Cardiac septum (tissue), 1 donor: Measurements from ENCODE around the gene DNAJC5G. TPM values are rescaled to one million over a fixed set of nuclear protein-coding genes. Genes with fewer than 3 reads are reported as not detected.
"Not testable (repeated sequence)": the region's sequence is repeated elsewhere in the genome, so short reads cannot be mapped to it uniquely, and the experiment has no call there.

Experiments used
- DNase-seq: peaks from one replicate; pipeline ENCODE4 v3.0.0-alpha.2; 2020; ENCODE audit warnings: low spot score
- intact Hi-C: fragments of 100-400 bp; cut with DNase I; formaldehyde crosslinking; loops from one replicate; pipeline ENCODE4 v1.14.0; 2022
- total RNA-seq: library from RNA; stranded (reverse); fragmentation: NEBNext Ultra II Directional; extraction: Animal tissue kit (Norgen Biotek cat#: 25700); gene quantifications from one replicate; pipeline ENCODE4 v1.2.1, GENCODE V29; 2021
- donor health status: DM: no; HTN: no; CAD: no.

DNAJC5G gene
- total RNA-seq, 1 donor from 2014 or later: 1.6 TPM

DNA sequence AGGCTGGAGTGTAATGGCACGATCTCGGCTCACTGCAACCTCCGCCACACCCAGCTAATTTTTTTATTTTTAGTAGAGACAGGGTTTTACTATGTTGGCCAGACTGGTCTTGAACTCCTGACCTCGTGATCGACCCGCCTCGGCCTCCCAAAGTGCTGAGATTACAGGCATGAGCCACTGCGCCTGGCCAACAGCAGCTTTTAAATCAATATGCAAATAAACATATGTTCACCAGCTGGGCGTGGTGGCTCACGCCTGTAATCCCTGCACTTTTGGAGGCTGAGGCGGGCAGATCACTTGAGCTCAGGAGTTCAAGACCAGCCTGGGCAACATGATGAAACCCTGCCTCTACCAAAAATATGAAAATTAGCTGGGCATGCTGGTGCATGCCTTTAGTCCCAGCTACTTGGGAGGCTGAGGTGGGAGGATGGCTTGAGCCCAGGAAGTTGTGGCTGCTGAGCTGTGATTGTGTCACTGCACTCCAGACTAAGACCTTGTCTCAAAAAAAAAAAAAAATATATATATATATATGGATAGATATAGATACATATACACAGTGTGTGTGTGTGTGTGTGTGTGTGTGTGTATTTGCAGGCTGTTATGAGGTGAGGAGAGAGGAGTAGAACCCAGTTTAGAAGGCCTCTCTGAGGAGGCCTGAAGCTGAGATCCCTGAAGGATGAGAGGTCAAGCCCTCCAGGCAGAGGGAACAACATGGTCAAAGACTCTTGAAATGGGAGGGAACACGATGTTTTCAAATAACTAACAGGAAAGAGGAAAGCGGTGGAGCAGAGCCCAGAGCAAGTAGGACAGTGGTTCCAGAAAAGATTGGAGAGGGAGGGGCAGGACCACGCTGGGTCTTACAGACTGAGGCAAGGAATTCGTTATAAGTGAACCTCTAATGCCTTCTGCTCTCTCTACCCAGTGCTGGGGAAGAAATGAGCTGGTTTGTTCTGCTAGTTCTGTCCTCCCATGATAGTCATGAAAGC lies 2.4 kb upstream of the DNAJC5G start:
- intact Hi-C loops: loop anchor here (10.0 kb wide), 1 partner anchor 298 kb away; the partner anchor contains the start of gene MAPRE3
- DNase-seq: not testable (repeated sequence)

DNA sequence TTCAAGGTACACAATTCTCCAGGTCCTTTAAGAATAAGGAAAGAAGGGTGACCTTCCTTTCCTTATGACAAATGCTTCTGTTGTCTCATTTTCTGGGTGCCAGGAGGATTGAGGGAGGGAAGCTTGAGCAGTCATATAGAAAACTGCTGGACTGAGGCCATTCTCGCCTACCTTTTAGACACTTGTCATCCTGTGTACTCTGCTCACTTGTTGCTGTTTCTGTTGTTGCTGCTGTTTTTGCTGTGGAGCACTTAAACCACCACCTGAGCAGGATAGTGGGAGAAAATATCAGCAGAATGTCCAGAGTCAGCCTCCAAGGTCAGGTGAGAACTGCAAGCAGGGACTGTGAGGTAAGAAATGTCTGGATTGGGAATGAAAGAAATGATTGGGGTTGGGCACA lies 2.8 kb downstream of the DNAJC5G start:
- DNase-seq: no peak
- intact Hi-C loops: loop anchor here (10.0 kb wide), 1 partner anchor 303 kb away; the partner anchor contains the start of gene MAPRE3

DNA sequence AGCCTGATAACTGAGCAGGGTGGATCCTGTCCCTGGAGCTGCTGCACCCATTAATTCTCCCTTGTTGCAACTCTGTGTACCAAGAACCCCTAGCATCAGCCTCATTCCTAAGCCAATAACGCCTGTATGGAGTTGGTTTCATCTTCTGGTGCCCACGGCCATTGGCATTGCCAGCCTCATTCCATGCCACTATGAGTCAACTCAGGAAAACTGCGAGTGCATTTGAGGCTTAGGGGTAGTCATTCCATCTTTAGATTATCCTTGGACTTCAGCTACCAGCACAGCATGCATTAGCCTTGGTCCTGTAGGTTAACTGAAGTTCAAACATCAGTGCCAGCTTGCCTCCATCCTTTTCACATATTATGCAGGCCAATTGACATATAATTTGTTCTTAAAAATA lies 5.6 kb downstream of the DNAJC5G start:
- no peak for DNase-seq
- intact Hi-C loops: loop anchor here (2.0 to 5.0 kb wide), 2 partner anchors 30 to 184 kb away; no protein-coding TSS in a partner anchor

DNA sequence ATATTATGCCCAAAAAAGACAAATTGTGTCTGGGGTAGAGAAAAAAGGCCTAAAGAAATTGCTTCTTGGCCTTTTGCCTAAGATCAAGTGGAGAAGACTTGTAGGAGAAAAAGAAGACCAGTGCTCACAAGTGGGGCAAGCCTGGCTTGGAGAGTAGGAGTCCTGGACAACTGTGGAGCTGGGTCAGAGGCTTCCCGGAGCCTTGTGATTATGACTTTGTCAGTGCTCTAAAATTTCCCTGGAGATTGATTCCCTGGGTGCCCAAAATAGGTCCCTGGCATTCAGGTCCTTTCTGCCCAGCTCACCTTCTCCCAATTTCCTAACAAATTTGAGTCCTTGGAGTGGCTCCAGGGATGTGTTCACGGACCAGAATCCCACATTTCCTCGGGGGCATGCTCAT lies 6.2 kb downstream of the DNAJC5G start:
- no peak for DNase-seq
- intact Hi-C loops: loop anchor here (2.0 to 5.0 kb wide), 2 partner anchors 31 to 184 kb away; no protein-coding TSS in a partner anchor

DNA sequence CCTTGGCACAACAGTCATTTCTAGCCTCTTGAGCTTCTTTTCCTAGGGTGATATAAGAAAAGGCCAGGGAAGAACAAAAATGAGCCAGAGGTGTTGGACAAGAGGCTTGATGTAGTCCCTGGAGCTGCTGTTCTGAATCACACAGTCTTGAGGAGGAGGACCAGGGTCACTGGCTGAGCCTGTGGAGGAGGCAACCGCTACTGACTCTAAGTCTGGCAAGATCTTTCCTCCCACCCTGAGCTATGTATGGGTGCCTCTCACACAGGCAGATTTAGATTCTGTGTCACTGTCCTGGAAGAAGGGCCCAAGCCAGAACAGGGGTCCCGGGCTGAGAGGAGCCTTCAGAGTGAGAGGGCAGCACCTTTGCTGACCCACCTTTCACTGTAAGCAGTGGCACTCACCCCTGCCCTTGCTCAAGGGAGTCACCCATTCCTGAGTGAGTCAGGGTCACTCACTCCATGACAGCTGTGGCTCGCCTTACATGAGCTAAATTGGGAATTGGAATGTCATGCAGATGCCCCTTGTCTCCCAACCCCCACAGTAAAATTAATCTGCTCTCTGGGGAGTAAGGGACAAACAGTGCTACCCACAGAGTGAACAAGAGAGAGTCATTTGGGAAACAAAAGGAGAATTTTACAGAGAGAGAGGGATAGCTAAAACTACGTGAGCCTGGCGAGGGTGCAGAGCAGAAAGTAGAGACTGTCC lies 6.8 kb downstream of the DNAJC5G start, which contains the start of gene TRIM54:
TSS of gene TRIM54 (plus strand) at position 575 of the 705 bp plus-strand sequence. CDS start 303 bp downstream, outside the sequence.
- DNase-seq: no peak
- intact Hi-C loops: loop anchor here (2.0 to 5.0 kb wide), 2 partner anchors 31 to 185 kb away; no protein-coding TSS in a partner anchor

DNA sequence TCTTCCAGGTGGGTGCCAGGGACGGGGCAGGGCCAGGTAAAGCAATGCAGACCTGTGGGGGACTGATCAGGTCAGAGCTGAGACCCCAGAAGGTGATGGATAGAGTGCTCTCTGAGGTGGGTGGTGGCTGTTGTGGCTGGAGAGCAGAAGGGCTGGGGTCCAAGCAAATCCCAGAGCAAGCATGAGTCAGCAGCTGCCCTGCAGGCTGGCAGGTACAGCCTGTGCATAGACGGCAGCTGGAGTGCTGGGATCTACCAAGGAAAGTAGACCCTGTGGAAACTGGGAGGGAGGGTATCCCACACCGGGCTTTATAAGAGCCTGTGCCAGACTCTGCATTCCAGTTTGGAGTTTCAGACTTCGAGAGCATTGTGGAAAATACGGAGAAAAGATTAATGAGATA lies 7.7 kb downstream of the DNAJC5G start:
- no peak for DNase-seq
- intact Hi-C loops: loop anchor here (5.0 kb wide), 1 partner anchor 186 kb away; no protein-coding TSS in a partner anchor

DNA sequence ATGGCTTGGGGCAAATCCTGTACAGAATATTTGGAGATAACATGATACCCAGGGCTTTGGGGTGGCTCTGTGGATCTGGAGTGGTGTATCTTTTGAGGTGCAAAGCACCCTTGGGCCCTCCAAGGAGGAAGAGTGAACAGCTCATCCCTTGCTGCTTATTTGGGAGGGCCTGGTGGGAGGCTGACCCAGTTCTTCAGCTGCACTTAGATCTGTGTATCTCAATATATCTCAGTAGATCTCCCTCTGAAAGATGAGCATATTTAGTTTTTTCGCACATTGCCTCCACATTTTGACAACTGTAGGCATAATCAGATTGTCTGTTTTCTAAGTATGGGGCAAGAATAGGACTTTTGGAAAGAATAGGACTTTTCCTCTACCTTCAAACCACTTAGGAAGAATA lies 9.8 kb downstream of the DNAJC5G start:
- intact Hi-C loops: loop anchor here (5.0 kb wide), 1 partner anchor 188 kb away; no protein-coding TSS in a partner anchor
- no peak for DNase-seq

DNA sequence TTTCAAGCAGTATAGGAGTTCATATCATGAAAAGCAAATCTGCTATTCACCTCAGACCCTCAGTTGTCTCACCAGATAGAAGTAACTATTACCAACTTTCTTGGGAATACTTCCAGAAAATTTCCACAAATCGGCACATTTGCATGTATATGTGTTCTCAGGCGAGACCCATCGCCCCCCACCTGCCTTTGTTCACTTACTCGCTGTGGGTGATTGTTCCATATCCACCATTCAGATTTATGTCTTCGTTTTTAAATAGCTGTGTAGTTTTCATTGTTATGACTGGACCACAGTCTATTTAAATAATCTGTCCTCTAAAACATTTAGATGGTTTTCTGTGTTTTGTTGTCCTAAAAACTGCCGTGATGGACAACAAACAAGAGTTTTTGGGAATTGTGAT lies 10.2 kb downstream of the DNAJC5G start:
- intact Hi-C loops: no loop called here
- no peak for DNase-seq

DNA sequence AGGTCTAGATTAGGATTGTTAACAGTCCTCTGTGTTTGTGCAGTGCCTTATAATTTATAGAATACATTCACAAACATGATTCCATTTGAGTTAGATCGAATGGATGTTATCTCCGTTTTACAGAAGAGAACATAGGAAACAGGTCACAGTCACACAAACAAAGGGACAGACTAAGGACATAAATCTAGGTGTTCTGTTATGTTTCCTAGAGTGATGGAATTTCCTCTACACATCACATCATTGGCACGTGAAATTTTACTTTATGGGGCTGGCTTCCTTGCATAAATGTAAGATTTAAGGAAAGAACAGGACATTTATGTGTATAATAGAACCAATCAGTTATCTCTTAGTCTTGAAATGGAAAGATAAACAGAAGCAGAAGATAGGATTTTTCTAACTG lies 13.4 kb downstream of the DNAJC5G start:
- DNase-seq: no peak
- intact Hi-C loops: no loop called here

DNA sequence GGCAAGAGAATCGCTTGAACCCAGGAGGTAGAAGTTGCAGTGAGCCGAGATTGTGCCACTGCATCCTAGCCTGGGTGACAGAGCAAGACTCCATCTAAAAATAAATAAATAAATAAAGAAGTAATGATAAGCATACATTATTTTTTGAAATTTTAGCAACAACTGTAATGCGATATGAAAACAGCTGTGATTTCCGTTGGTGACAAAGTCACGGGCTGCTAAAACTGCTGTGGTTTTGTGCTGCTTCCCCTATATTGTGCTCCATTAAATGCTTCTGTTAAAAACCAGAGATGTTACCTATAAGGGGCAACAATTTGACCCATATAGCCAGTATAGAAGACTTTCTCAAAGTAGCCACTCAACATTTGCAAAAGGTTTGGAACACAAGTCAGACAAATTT lies 15.3 kb downstream of the DNAJC5G start:
- no peak for DNase-seq
- intact Hi-C loops: no loop called here

DNA sequence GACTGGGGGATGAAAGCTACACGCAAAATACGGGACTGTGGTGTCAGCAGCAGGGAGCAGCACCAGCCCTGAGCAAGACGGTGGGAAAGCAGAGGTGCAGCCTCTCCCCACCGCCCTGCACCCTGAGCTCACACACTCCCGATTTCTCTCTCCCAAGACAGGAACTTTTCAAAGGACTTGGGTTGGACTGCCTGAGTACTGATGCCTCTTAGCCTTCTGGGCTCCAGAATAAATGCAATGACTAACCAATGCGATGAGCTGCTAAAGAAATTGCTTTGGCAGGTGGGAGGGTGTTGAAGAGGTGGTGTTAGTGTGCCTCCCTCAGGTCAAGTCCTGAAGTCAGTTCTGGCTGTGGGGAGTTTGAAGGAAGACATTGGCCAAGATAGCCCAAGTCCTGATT lies 16.6 kb downstream of the DNAJC5G start:
- intact Hi-C loops: no loop called here
- DNase-seq: no peak

DNA sequence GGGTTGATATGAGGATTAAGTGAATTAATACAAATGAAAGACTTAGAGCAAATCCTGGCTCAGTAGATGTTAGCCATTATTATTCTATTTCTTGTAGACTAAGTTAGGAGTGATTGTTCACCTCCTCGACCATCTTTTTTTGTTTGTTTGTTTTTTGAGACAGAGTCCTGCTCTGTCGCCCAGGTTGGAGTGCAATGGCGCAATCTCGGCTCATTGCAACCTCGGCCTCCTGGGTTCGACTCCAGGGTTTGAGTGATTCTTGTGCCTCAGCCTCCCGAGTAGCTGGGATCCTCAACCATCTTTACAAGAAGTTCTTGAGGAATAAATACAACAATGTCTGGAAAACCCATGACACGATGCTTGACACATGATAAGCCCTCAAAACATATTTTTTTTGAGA lies 19.7 kb downstream of the DNAJC5G start:
- intact Hi-C loops: no loop called here
- no peak for DNase-seq

DNA sequence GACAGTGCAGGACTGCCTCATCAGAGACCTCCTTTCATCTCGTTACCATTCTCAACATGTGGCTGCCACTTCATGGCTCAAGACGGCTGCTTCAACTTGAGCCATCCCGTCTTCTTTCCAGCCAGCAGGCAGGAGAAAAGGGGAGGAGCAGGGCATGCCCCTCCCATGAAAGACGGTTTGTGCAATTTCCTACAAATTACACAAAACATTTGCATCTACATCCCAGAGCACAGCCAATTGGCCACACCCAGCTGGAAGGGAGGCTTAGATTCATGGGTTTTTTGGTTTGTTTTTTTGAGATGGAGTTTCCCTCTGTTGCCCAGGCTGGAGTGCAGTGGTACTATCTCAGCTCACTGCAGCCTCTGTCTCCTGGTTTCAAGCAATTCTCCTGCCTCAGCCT lies 21.2 kb downstream of the DNAJC5G start:
- intact Hi-C loops: no loop called here
- no peak for DNase-seq

DNA sequence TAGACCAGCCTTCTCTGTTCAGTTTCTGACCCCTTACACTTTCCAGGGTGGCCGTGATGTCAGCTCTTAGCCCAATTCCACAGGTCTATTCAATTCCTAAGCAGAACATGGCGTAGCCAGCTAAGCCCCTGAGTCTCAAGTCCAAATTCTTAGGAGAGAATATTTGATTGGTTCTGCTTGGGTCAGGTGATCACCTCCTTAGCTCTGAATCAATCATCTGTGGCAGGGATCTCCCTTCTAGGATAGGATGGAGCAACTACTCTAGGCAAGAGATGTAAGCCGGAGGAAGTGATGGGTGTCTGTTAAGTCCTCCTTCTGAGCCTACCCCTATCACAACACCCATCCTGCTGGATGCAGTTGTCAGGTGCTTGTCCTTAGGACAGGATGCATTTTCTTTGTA lies 22.0 kb downstream of the DNAJC5G start:
- intact Hi-C loops: no loop called here
- no peak for DNase-seq

DNA sequence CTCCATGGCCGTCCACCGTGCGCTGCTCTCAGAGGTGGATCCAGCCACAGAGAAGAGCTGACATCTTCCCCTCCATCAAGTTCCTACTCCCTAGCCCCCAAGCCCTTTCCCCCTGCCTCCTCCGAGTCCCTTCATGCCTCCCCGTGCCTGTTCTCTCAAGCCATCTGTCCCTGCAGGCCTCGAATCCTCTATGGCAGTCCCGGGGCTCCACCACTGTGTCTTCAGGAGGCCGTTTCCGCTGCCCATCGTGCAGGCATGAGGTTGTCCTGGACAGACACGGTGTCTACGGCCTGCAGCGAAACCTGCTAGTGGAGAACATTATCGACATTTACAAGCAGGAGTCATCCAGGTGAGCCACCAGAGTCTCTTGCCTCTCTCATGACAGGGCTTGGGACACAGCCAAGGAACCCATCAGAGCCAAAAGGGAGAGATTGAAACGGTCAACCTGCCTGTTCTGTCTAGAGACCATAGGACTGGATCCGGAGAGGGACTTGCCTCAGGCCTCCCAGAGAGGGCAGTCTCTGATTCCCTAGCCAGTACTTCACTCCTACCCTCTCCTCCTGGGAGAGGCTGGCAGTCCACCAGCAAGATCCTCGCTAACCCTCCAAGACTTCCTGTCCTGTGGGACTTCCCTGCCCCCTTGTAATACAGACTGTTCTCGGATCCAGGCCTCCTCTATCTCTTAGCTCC lies 23.3 kb downstream of the DNAJC5G start:
- DNase-seq: no peak
- intact Hi-C loops: no loop called here

DNA sequence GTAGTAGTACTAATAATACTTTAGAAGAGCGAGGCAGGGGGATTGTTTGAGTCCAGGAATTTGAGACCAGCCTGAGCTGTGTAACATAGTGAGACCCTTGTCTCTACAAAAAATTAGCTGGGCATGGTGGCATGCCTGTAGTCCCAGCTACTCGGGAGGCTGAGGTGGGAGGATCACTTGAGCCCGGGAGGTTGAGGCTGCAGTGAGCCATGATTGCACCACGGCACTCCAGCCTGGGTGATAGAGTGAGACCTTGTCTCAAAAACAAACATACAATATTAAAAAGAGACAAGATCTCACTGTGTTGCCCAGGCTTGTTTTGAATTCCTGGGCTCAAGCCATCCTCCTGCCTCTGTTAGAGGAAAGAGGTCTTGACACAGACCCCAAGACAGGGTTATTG lies 25.4 kb downstream of the DNAJC5G start:
- DNase-seq: not testable (repeated sequence)
- intact Hi-C loops: loop anchor here (5.0 kb wide), 2 partner anchors 48 to 203 kb away; no protein-coding TSS in a partner anchor

DNA sequence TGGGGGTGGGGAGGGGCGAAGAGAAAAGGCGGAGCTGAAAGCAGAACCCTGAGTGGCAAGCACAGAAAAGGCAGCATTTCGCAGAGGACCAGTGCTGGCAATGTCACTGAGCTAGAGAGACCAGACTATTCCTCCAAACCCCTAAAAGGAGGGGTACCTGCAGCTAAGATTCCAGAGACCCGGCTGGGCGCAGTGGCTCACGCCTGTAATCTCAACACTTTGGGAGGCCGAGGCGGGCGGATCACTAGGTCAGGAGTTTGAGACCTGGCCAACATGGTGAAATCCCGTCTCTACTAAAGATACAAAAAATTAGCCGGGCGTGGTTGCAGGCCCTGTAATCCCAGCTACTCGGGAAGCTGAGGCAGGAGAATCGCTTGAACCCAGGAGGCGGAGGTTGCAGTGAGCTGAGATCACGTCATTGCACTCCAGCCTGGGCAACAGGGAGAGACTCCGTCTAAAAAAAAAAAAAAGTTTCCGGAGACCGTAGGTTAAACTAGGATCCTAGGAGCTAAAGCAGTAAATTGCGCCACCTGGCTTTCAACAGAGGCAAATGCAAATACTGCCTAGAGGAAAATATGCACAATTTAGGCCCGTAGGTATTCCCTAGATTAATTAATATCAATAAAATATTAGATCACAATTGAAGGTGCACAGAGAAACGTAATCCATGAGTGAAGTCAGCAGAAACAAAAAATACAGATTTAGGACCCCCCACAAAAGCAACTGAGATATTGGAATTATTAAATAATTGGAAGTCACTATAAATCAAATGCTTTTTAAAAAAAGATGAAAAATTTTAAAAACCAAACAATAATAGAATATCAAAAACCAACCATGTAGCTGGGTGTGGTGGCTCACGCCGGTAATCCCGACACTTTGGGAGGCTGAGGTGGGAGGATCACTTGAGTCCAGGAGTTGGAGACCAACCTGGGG lies 28.1 kb downstream of the DNAJC5G start:
- intact Hi-C loops: loop anchor here (5.0 kb wide), 2 partner anchors 51 to 206 kb away; no protein-coding TSS in a partner anchor
- DNase-seq: no peak
